Fibroblast of skin of abdomen (primary cell): Measurements from ENCODE around the gene SLC25A42.
"Not testable (repeated sequence)": the region's sequence is repeated elsewhere in the genome, so short reads cannot be mapped to it uniquely, and the experiment has no call there.

Source experiments
- DNase-seq: peaks from one replicate; pipeline ENCODE4 v3.0.0-alpha.2; 2013

The SLC25A42 gene

DNA sequence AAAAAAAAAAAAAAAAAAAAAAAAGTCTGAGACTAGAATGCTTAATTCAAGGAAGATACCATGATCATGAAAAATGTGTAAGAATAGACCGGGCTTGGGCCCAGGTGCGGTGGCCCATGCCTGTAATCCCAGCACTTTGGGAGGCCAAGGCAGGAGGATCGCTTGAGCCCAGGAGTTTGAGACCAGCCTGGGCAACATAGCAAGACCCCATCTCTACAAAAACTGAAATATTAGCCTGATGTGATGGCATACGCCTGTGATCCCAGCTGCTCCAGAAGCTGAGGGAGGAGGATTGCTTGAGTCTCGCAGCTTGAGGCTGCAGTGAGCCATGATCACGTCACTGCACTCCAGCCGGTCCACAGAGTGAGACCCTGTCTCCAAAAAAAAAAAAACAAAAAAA is 43.1 kb downstream of the SLC25A42 start:
- not testable (repeated sequence) for DNase-seq

DNA sequence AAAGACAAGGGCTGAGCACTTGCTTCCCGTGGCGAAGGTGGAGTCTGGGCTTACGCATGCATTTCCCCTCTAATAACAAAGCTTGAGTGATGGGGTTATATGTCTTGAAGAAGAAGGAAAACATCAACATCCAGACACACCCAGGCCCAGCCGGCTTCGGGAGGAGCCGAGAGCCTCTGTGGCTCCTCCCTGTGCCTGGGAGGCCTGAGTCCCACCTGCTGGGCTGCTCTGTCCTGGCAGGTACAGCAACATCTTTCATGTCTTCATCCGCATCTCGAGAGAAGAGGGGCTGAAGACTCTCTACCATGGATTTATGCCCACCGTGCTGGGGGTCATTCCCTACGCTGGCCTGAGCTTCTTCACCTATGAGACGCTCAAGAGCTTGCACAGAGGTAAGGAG is 43.9 kb downstream of the SLC25A42 start:
- no peak for DNase-seq

DNA sequence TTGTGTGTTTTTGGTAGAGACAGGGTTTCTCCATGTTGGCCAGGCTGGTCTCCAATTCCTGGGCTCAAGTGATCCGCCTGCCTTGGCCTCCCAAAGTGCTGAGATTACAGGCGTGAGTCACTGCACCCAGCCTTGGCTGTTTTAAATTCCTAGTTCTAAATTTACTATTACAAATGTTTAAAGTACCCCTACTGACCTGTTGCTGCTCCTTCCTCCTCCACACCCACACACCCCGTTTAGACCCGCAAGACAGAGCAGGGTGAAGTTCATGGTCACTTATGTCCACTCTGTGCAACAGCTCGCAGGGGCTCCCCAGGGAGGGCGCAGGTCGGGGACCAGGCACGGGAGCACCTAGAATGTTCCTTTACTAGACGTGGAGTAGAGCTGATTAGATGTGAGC is 45.8 kb downstream of the SLC25A42 start:
- no peak for DNase-seq

DNA sequence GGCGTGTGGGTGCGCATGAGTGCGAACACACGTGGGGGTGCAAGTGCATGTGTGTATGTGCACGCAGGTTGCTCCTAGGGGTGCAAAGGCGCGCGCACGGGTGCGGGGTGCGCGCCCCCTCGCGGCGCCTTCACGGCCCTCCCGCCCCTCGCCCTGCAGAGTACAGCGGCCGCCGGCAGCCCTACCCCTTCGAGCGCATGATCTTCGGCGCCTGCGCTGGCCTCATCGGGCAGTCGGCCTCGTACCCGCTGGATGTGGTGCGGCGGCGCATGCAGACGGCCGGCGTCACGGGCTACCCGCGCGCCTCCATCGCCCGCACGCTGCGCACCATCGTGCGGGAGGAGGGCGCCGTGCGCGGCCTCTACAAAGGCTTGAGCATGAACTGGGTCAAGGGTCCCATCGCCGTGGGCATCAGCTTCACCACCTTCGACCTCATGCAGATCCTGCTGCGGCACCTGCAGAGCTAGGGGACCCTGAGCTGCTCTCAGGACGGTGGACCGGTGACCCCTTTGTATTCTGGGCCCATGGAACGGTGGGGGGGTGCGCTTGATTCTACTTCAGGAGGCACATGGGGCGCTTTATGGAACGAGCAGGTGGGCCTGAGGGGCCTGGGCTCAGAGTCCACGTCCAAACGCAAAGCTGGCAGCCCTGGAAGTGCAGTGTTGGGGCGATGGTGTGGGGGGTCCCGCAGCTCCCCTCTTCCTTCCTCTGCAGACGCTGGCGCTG is 46.8 kb downstream of the SLC25A42 start:
- peak; percentile 12 for DNase-seq

DNA sequence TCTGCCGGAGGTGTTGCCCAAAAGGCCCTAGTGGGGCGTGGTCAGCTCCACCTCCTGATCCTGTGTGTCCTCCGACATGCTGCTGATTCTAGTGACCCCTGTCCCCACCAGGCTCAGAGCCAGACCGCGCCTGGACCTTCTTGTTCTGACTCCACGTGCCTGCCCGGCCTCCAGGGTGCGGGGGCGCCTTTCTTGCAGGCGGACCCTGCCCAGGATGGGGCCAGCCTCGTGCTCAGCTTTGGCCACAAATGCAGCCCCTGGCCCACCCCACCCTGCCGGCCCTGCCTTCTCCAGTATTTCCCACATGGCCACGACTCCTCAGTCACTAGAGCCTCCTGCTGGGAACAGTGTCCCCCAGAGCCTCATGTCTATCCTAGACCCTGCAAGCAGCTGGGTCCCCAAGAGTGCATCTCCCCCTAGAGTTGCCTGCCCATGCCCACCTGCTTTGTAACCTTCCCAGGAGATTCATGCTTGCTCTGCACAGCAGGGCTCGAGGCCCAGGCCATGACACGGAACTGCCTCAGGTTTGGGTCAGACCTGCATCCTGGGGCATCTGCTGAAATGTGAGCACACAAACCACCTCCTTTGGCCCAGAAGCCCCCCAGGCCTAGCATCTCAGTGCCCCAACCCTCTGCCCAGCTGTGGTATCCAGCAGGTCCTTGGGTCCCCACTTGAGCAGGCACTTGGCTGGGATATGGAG is 47.5 kb downstream of the SLC25A42 start:
- DNase-seq = no peak

DNA sequence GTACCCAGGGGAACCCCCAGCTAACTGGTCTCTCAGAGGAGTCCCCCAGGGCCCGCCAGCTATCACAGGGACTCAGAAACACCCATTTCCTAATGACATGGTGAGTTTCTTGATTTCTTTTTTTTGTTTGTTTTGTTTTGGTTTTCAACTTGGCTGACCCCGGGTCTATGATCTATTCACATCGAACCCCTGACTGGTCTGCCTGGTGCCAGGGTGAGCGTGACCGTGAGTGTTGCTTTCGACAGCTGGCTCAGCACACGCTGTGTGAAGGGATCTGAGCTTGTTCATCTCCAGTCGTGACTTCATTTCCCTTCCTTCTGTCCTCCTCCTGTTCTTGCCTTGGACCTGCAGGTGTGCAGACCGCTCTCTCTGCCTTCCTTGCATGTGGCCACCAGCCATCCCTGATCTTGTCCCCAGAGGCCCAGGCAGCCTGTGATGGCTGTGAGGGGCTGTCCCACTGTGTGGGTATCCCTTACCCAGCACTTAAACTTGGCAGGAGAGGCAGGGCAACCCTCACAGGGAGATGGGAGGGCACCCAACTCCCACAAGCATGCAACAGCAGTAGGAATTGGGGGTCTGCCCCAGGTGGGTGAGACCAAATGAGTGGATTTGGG is 48.3 kb downstream of the SLC25A42 start:
- no peak for DNase-seq

DNA sequence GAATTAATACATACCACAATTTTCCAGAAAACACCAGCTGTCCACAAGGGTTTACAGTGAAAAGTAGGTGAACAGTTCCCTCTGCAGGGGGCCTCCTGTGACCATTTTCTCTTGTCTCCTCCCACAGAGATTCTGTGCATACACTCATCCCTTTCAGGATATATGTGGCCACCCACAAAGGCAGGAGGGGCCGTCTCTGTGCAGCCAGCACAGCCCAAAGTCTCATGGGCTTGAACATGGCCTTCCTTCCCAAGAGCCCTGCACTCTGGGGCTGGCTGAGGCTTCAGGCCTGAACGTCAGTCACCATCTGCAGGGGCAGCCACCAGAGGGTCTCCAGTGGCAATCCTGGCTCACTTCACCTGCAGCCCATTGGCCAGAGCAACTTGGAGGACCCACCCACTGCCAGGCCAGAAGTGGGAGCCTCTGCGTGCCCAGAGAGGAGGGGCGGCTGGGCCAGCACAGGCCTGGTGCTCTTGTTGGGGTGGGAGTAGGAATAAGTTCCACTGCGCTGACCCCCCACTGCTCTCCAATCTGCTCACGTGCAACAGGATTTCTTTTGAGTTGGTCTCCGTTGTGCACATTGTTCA is 49.3 kb downstream of the SLC25A42 start:
- DNase-seq = peak; percentile 61

DNA sequence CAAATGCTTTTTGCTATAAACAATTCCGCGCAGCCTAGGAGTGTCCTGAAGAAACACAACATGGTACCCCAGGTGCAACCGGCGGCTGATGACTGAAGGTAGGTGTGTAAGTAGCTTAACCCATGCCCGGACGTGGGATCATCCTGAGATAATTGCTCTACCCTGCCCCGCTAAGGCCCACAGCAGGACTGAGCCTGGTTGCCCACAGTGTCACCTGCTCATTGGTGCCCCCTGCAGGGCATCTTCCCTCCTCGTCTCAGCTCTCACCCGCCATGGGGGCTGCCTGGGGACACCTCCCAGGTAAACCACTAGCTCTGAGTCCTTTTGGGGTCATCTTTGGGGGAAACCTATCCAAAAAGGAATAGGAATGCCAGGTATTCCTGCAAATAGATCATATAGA is 52.2 kb downstream of the SLC25A42 start:
- no peak for DNase-seq

DNA sequence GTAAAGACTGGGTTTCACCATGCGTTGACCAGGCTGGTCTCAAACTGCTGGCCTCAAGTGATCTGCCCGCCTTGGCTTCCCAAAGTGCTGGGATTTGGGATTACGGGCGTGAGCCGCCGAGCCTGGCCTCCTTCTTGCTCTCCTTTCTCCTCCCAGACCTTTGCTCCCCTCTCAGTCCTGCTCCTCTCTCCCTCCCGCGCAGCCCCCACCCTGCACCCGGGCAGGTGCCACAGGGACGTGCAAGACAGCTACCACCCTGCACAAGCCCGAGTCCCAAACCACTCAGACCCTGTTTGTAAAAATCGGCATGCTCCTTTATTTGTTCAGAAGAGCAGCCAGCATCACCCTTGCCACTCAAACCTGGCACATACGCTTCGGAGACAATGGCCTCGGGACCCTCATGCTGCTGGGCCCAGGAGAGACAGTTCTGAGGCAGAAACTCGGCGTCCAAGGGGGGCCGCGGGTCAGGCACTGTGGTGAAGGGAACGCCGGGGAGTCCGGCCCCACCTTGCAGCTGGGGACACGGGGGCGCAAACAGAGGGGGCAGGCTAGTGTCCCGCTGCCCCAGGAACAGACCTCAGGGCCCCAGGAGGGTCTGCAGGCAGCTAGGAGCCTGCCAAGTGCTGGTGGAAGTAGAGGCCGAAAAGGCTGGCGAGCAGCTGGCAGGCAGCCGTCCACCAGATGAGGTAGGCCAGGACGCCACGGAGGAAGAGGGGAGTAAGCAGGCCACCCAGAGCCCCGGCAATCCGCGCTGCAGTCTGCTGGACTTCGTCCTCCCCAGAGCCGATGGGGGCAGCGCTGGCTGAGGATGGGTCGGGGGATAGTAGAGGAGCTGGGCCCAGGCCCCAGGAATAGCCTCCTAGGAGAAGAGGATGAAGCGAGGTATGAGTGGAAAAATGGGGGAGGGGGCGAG is 55.8 kb downstream of the SLC25A42 start:
- DNase-seq = no peak

DNA sequence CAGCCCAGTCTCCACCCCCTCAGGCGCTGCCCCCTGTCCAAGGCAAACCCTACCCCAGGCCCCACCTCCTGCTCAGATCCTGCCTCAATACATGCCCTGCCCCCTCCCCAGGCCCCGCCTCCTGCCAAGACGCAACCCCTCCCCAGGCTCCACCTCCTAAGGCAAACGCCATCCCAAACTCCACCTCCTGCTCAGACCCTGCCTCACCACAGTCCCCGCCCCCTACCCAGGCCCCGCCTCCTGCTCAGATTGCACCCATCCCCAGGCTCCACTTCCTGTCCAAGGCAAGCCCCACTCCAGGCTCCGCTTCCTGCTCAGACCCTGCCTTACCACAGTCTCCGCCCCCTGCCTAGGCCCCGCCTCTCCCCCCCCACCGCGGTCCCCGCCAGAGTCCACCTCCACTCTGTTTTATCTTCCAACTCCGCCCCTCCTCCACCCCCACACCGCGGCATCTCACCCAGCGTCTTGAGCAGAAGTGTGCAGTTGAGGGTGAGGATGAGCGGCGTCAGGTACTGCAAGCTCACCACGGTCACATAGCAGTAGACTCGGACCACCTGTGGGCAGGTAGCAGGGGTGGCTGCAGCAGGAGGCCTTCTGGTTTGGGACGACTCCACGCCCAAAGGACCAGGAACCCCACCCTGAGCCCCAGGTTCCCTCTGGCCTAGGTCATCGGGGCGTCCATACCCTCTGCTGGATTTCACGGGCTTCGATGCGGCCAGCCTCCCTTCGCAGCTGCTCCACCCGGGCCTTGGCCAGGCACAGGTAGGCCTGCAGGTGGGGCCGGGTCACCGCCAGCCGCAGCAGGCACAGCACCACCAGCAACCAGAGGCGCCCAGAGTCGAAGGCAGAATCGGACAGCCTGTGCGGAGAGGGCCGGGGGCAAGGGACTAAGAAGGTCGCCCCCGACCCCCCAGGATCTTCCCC is 56.8 kb downstream of the SLC25A42 start:
- peak; percentile 91 for DNase-seq

DNA sequence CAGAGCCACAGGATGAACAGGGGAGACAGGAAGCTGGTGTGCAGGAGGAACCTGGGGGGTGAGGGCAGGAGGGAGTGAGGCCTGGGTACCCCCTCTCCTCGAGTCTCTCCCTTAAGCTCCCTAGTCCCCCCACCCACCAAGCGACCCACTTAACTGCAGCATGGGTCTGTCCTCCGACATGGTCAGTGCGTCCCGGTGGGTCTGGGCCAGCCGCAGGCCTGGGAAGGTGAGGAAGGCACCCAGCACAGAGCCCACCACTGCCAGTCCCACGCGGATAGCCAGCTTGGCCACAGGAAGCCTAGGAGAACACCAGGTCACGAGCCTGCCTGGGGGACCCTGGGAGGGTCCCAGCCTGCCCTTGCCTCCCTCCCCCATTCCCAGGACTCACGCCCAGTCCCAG is 57.6 kb downstream of the SLC25A42 start:
- no peak for DNase-seq

DNA sequence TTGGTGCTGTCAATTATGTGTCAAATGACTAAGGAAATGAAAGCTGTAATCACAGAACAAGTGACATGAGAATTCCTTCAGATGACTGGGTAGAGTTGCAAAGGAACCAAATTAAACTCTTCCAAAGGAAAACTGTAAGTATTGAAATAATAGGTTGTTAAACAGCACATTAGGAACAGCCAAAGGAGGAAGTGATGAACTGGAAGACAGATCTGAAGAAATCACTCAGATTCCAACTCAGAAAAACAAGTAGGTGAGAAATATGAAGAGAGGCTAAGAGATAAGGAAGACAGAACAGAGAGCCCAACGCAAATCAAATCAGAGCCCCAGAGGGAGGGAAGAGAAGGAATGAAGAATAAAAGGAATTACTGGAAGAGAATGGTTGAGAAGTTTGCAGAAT is 59.1 kb downstream of the SLC25A42 start:
- DNase-seq = no peak

DNA sequence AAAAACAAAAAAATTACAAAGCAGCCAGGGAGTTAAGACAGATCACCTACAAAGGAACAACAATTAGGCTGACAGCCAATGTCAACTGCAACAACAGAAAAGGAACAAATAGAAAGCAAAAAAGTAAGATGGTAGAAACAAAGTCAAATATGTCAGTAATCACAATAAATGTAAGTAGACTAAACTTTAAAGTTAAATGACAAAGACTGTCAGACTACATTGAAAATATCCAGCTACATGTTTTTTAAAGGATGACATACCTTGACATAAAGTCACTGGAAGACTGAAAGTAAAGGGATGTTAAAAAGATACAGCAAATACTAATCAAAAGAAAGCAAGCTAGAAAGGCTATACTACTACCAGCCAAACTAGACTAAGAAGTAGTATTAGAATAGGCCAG is 59.6 kb downstream of the SLC25A42 start:
- no peak for DNase-seq

DNA sequence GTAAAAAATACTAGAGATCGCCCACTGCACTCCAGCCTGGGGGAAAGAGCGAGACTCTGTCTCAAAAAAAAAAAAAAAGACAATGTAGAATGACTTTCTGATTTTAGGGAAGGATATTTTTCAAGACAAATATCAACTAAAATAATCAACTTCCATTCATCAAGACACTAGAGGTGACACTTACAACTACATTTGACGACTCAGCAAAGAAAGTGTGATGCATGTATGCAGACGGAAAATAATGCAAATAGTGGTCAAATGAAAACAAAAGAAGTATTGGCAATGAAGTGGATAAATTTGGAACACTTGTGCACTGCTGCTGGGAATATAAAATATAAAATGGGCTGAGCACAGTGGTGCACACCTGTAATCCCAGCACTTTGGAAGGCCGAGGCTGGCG is 62.3 kb downstream of the SLC25A42 start:
- no peak for DNase-seq

DNA sequence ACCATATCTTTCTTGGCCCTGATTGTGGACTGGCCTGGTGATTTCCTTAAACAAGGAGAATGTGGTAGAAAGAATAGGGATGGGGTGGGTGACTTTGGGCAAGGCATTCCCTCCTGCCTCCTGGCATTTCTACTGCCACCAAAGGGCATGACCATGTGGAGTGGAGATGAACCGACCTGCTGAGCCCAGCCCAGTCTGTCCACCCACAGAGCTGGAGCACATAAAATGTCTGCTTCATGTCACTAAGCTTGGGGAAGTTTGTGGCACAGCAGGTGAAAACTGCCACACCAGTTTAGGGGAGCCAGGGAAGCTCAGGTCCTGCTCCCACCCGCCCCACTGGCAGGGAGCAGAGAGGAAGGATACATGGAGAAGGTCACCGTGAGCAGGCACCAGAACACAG is 68.2 kb downstream of the SLC25A42 start:
- DNase-seq = no peak

DNA sequence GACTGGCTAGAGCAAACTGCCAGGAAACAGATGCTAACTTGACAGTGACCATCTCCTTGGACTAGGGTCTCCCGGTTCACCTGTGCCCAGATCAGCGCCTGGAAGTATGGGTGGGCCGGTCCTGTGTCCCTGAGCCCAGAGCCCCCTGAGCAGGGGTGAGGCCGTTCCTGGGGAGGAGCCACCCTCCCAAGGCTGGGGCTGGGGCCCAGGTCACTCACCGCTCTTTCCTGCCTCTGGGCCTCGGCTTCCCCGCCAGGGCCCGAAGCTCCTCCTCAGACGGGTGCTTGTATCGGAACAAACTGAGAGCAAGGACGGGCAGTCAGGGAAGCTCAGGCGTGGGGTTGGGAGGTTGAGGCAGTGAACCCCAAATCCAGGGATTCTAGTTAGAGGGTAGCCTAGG is 69.1 kb downstream of the SLC25A42 start:
- DNase-seq = no peak

DNA sequence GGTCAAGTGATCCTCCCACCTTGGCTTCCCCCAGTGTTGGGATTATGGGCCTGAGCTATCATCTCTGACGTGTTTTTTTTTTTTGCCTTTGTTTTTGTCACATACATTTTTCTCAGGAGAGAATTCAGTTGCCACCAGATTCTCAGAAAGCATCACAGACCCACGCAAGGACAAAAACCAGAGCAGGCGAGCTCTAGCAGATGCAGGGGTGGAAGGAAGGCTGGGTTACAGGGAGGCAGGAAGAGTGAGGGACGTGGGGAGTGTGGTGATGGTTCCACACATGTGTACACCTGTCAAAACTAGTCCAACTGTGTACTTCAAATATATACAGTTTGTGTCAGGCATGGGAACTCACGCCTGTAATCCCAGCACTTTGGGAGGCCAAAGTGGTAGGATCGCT is 70.2 kb downstream of the SLC25A42 start:
- no peak for DNase-seq

DNA sequence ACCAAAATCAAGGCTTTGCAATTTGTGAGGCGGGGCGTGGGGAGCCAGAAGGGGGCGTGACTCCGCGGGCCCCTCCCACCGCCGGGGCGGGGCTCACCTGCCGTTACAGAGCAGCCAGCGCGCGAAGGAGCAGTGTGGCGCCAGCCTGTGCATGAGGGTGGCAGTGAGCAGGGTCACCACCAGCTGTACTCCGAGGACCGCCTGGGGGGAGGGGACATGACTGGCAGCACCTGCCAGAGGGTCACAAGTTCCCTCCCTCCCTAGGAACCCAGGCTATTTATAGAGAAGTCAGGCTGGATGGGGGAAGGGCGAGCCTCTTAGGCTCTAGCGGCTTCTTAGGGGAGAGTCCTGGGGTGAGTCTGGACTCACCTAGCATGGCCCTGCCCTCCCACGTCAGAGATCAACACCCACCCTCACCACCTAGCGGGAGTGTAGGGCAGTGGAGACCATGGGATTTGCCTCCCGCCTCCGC is 70.9 kb downstream of the SLC25A42 start:
- DNase-seq = no peak

DNA sequence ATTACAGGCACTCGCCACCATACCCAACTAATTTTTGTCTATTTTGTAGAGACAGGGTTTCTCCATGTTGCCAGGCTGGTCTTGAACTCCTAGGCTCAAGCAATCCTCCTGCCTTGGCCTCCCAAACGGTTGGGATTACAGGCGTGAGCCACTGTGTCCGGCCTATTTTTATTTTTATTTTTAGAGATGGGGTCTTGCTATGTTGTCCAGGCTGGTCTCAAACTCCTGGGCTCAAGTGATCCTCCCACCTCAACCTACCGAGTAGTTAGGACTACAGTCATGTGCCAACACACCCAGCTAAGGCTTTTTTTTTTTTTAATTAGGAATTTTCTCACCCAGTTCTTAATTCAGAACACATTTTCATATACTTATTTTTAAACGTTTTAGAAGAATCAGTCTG is 71.9 kb downstream of the SLC25A42 start:
- DNase-seq = not testable (repeated sequence)

DNA sequence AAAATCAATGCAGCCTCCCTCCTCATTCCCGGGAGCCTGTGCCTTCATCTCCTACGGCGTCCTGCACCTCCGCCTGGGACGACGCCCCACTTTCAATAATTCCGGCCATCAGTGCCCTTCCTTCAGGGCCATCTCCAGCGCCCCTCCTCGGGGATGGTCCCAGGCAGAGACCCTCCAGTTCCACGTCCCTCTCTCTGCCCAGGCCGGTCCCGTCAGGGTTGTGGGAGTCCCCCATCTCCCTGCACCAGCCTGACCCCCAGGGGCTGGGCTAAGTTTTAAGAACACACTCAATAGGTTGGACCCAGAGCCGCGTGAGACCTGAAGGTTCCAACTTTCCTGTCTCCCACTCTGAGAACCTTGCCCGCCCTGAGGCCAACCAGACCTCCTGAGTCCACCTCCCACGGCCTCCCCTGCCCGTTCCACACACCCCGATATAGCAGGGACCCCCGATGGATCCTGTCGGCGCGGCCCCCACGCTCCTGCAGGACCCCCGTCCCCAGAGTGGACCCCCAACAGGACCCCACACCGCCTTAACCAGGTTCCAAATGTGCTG is 73.8 kb downstream of the SLC25A42 start:
- DNase-seq = no peak
